ENCODE results near the gene ZNF821. TPM values are rescaled to one million over a fixed set of nuclear protein-coding genes. Genes with fewer than 3 reads are reported as not detected.

The ZNF821 gene
- total and polyA plus RNA-seq, 2 of the 8 experiments (the other 6 are each of a cell fraction or from before 2014, with no cell fraction given): 9.5 to 14.1 TPM

DNA sequence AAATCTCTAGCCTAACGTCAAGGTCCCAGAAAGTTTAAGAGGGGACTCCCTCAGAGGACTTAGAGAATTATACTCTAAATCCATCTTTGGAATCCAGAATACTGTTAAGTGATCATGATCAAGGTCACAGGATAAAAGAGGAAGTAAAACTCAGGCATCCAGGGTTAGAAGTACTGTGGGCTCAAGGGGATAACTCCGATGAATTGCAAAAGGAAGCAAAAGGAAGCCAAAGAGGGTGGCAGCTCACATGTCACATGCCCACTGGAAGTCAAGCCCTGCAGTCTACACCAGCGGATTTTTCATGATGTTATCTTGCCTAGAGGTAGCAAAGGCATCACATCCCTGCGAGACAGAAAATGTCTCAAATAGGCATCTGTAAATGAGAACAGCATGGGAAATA is 3.8 kb downstream of the ZNF821 start:
- Histone ChIP-seq H3K4me1 (replicated peaks in 1 of 4; ENCODE audit: control insufficient read depth in 3 of 4, insufficient read depth in 4 of 4, low read length in 3 of 4) (peaks cover 6 to 10% (median 7%) of the 10 kb centered on the region in 4 experiments; a peak in 6 of 7 replicates), H3K9ac (replicated peaks in 1 of 4; ENCODE audit: extremely low read depth in 1 of 4, low read depth in 3 of 4, low read length in 3 of 4) (no peak overlapping the region), H3K14ac (ENCODE audit: insufficient read length) (no peak overlapping the region), H3K27me3 (replicated peaks in 1 of 4; ENCODE audit: control insufficient read depth in 3 of 4, extremely low read depth in 1 of 4, insufficient read depth in 3 of 4, low read length in 3 of 4) (no peaks in the 10 kb centered on the region), H3K27ac (ENCODE audit: low read depth, low read length) (no peak overlapping the region), H2AK5ac (ENCODE audit: low read depth, low read length) (no peak overlapping the region), H3K4me3 (ENCODE audit: extremely low read depth in 1 of 4, insufficient read depth in 2 of 4, low read depth in 3 of 4, low read length in 4 of 4) (no peak overlapping the region), H3K4me2 (ENCODE audit: insufficient read depth in 1 of 2, low read depth in 2 of 2, low read length in 2 of 2) (no peak overlapping the region), H2BK12ac (ENCODE audit: low read depth, low read length) (no peak overlapping the region), H3K79me2 (ENCODE audit: control insufficient read depth in 1 of 2, insufficient read depth in 2 of 2, low read length in 2 of 2) (no peaks in the 10 kb centered on the region), H2BK20ac (ENCODE audit: low read length) (no peak overlapping the region), H3K18ac (ENCODE audit: extremely low read depth, low read length) (no peak overlapping the region), H4K91ac (replicated peaks; ENCODE audit: insufficient read length, low read length) (no peak overlapping the region), H3K56ac (replicated peaks; ENCODE audit: insufficient read length, low read depth, low read length) (no peak overlapping the region), H4K8ac (ENCODE audit: extremely low read depth, insufficient read depth, low read length) (no peak overlapping the region), H3K23me2 (ENCODE audit: low read depth, low read length) (peaks cover 9% of the 10 kb centered on the region; the same call in 1 of the 2 replicates), H2AFZ (ENCODE audit: low read length) (no peak overlapping the region), H4K5ac (ENCODE audit: insufficient read length, low read depth, low read length) (no peak overlapping the region), H3K79me1 (ENCODE audit: low read depth, low read length) (no peaks in the 10 kb centered on the region; the same call in 1 of the 2 replicates), H3K4ac (replicated peaks; ENCODE audit: insufficient read length, low read depth, low read length) (no peak overlapping the region), H2BK120ac (replicated peaks; ENCODE audit: low read depth, low read length) (no peak overlapping the region), H4K20me1 (replicated peaks in 1 of 2; ENCODE audit: control insufficient read depth in 1 of 2, insufficient read depth in 2 of 2, low read length in 2 of 2) (no peaks in the 10 kb centered on the region), H3K23ac (ENCODE audit: insufficient read length) (no peak overlapping the region), H3K9me3 (ENCODE audit: insufficient read depth in 2 of 2, low read depth in 1 of 2, low read length in 1 of 2) (no peaks in the 10 kb centered on the region), H2BK15ac (ENCODE audit: low read length) (no peak overlapping the region), H2BK5ac (ENCODE audit: low read depth, low read length) (no peak overlapping the region), H3K36me3 (ENCODE audit: control insufficient read depth in 2 of 4, insufficient read depth in 4 of 4, low read length in 3 of 4) (peaks cover 3 to 25% (median 16%) of the 10 kb centered on the region in 4 experiments; a peak in 7 of 8 replicates)
- POLR2A ChIA-PET (ENCODE audit: partially characterized antibody): interaction anchor here (1.2 to 2.0 kb wide), 3 partner anchors 9 to 36 kb away, joined by 3 to 6 read pairs (median 4); no protein-coding TSS in a partner anchor
- DNase-seq (ENCODE audit: low read depth in 1 of 2, low spot score in 2 of 2) (no peak), FAIRE-seq (no peak)
- CTCF ChIA-PET (ENCODE audit: partially characterized antibody): interaction anchor here (0.7 to 1.1 kb wide), 3 partner anchors 11 to 25 kb away, joined by 3 to 5 read pairs (median 3); no protein-coding TSS in a partner anchor
- 90% methylated on average over 4 of the region's 4 CpGs; no CpG with 5 or more reads in 1 of the 2 experiments for WGBS, 2 experiments (ENCODE audit: extremely low coverage in 1 of 2, insufficient coverage in 1 of 2, insufficient read length in 1 of 2, insufficient replicate concordance in 2 of 2, low coverage in 1 of 2, low lambda C conversion rate in 2 of 2, missing lambda C conversion rate in 1 of 2)
- TF ChIP-seq PHF8 (conservative IDR thresholded peaks at IDR 0.05; ENCODE audit: low read depth, low read length) (no peak), HDAC2 (IDR thresholded peaks at IDR 0.05; ENCODE audit: borderline replicate concordance in 1 of 2, low read depth in 2 of 2, low read length in 2 of 2) (no peak), MAFK (IDR thresholded peaks at IDR 0.05; ENCODE audit: low read depth, low read length) (no peak), NANOG (IDR thresholded peaks at IDR 0.05; ENCODE audit: insufficient read depth, low read depth, low read length, poor library complexity, severe bottlenecking) (no peak), JUND (IDR thresholded peaks at IDR 0.05; ENCODE audit: low read length) (no peak), POLR2AphosphoS5 (IDR thresholded peaks at IDR 0.05; ENCODE audit: low read depth, low read length) (no peak), TEAD4 (IDR thresholded peaks at IDR 0.05; ENCODE audit: low read depth, low read length) (no peak), CHD2 (IDR thresholded peaks at IDR 0.05; ENCODE audit: low read length) (no peak), RAD21 (IDR thresholded peaks at IDR 0.05 in 1 of 2, conservative IDR thresholded peaks at IDR 0.05 in 1 of 2; ENCODE audit: low read depth in 2 of 2, low read length in 2 of 2) (no peak)
- TF ChIP-seq, protein P1, sequence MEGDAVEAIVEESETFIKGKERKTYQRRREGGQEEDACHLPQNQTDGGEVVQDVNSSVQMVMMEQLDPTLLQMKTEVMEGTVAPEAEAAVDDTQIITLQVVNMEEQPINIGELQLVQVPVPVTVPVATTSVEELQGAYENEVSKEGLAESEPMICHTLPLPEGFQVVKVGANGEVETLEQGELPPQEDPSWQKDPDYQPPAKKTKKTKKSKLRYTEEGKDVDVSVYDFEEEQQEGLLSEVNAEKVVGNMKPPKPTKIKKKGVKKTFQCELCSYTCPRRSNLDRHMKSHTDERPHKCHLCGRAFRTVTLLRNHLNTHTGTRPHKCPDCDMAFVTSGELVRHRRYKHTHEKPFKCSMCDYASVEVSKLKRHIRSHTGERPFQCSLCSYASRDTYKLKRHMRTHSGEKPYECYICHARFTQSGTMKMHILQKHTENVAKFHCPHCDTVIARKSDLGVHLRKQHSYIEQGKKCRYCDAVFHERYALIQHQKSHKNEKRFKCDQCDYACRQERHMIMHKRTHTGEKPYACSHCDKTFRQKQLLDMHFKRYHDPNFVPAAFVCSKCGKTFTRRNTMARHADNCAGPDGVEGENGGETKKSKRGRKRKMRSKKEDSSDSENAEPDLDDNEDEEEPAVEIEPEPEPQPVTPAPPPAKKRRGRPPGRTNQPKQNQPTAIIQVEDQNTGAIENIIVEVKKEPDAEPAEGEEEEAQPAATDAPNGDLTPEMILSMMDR (IDR thresholded peaks at IDR 0.05; ENCODE audit: control extremely low read depth in 1 of 3, insufficient read depth in 1 of 3, low read depth in 1 of 3, low read length in 3 of 3): no peak
